ENCODE measurements around the gene PARS2. TPM values are rescaled to one million over a fixed set of nuclear protein-coding genes. Genes with fewer than 3 reads are reported as not detected.

PARS2 gene
- total RNA-seq, 1 donor = 6.2 TPM

GRCh38 chr1:54708385-54708784, 55.9 kb downstream of the PARS2 start:
- no peaks in the 10 kb centered on the region for H3K9me3 ChIP-seq (ENCODE audit: low read depth, low read length)
- no peaks in the 10 kb centered on the region for H3K27me3 ChIP-seq (ENCODE audit: insufficient read depth, low read length)
- H3K4me3 ChIP-seq (ENCODE audit: insufficient read depth, low read length) = no peak overlapping the region
- no peaks in the 10 kb centered on the region for H4K20me1 ChIP-seq (ENCODE audit: insufficient read depth, low read length)
- H3K4me2 ChIP-seq (ENCODE audit: insufficient read depth, low read length) = no peak overlapping the region
- H2AFZ ChIP-seq (ENCODE audit: low read length) = no peak overlapping the region
- H3K36me3 ChIP-seq (ENCODE audit: insufficient read depth, low read length) = no peaks in the 10 kb centered on the region
- no peaks in the 10 kb centered on the region for H3K4me1 ChIP-seq (ENCODE audit: insufficient read depth, low read length)
- no peak for DNase-seq (ENCODE audit: insufficient read length, low spot score, missing footprints)
- H3K79me2 ChIP-seq (ENCODE audit: insufficient read depth, low read length) = no peaks in the 10 kb centered on the region
- H3K27ac ChIP-seq (ENCODE audit: low read depth, low read length) = no peak overlapping the region
- TF ChIP-seq CTCF (IDR thresholded peaks at IDR 0.05; ENCODE audit: extremely low read depth, low read depth, low read length) = no peak

Other genes starting within 250 kb of the PARS2 start
- gene ACOT11, start 216.3 kb downstream of the PARS2 start, total RNA-seq = 2.9 and 3.8 TPM in 2 replicates
- gene FAM151A, start 141.0 kb downstream of the PARS2 start, total RNA-seq = not detected in 2 replicates
- gene MROH7, start 122.7 kb downstream of the PARS2 start, total RNA-seq = 0.36 and 0.59 TPM in 2 replicates
- gene TTC4, start 48.7 kb downstream of the PARS2 start, total RNA-seq = 19.7 and 27.9 TPM in 2 replicates
- gene TTC22, start 36.8 kb upstream of the PARS2 start, total RNA-seq = not detected in 2 replicates
- 151 and 168 TPM in 2 replicates for gene DHCR24, start 122.7 kb upstream of the PARS2 start, total RNA-seq
- gene TMEM61, start 216.1 kb upstream of the PARS2 start, total RNA-seq = not detected in 2 replicates
- gene BSND, start 234.4 kb upstream of the PARS2 start, total RNA-seq = not detected in 2 replicates

Data from osteoblast (primary cell).